SK-N-SH (cell line): ENCODE results near the gene CHD5. TPM values are rescaled to one million over a fixed set of nuclear protein-coding genes. Genes with fewer than 3 reads are reported as not detected.

Source experiments
- CTCF ChIA-PET: fragments of 300-600, 350-600 bp; formaldehyde crosslinking; extraction: SDS; loops from one replicate; lab custom pipeline; 2021; lab: Yijun Ruan, JAX
- POLR2A ChIA-PET: fragments of 350-600 bp; sonication (Branson Sonifier 250); formaldehyde crosslinking; extraction: SDS; loops from one replicate; lab custom pipeline; 2020; ENCODE audit warnings: antibody characterized with exemption, inconsistent platforms; lab: Yijun Ruan, JAX
- DNase-seq: peaks from one replicate; pipeline ENCODE4 v3.0.0; 2012
- H2AFZ ChIP-seq: fragments of 200-600 bp; sonication (generic); 2 replicates; pipeline ENCODE4 v1.8.1; 2016; ENCODE audit warnings: antibody characterized with exemption, mild to moderate bottlenecking, low read depth
- H3F3A ChIP-seq: fragments of 200-600 bp; sonication (generic); replicated peaks from 2 replicates; pipeline ENCODE3; 2016; ENCODE audit warnings: antibody characterized with exemption, mild to moderate bottlenecking; ENCODE audit not compliant: insufficient read depth
- H3K27ac ChIP-seq, 2 experiments: fragments of 200-500 bp in 1 of 2; fragments of 200-600 bp in 1 of 2; sonication (Bioruptor generic) in 1 of 2; sonication (generic), shearing (Covaris generic) in 1 of 2; 2 replicates each; pipeline versions ENCODE4 v1.5.1 to v1.6.1; 2014 to 2016; ENCODE audit warnings: low read depth in 2 of 2, inconsistent platforms in 1 of 2, low read length in 1 of 2, mild to moderate bottlenecking in 1 of 2, mixed read lengths in 1 of 2
- H3K27me3 ChIP-seq: fragments of 200-600 bp; sonication (generic), shearing (Covaris generic); 2 replicates; pipeline ENCODE4 v1.6.1; 2016; ENCODE audit warnings: mixed run types; ENCODE audit not compliant: insufficient read depth
- H3K36me3 ChIP-seq, 2 experiments: fragments of 200-500 bp in 1 of 2; fragments of 200-600 bp in 1 of 2; sonication (Bioruptor generic) in 1 of 2; sonication (generic) in 1 of 2; replicated peaks in 1 of 2; 2 replicates each; pipeline versions ENCODE3 to v1.5.1; 2014 to 2016; ENCODE audit warnings: low read length in 1 of 2, mild to moderate bottlenecking in 1 of 2; ENCODE audit not compliant: insufficient read depth in 2 of 2, control insufficient read depth in 1 of 2
- H3K4me1 ChIP-seq, 2 experiments: fragments of 200-500 bp in 1 of 2; fragments of 200-600 bp in 1 of 2; sonication (Bioruptor generic) in 1 of 2; sonication (generic), shearing (Covaris generic) in 1 of 2; 2 replicates each; pipeline versions ENCODE4 v1.5.1 to v1.6.1; 2014 to 2016; ENCODE audit warnings: low read depth in 1 of 2, low read length in 1 of 2, mixed run types in 1 of 2; ENCODE audit not compliant: insufficient read depth in 2 of 2, control insufficient read depth in 1 of 2
- H3K4me2 ChIP-seq: fragments of 200-600 bp; sonication (generic), shearing (Covaris generic); 2 replicates; pipeline ENCODE4 v1.6.1; 2017; ENCODE audit warnings: mixed run types
- H3K4me3 ChIP-seq, 2 experiments: fragments of 200-500 bp in 1 of 2; fragments of 200-600 bp in 1 of 2; sonication (Bioruptor generic) in 1 of 2; sonication (generic), shearing (Covaris generic) in 1 of 2; 2 replicates each; pipeline versions ENCODE4 v1.5.1 to v1.8.1; 2014 to 2016; ENCODE audit warnings: low read depth in 2 of 2, inconsistent platforms in 1 of 2, low read length in 1 of 2, mild to moderate bottlenecking in 1 of 2, mixed read lengths in 1 of 2, moderate library complexity in 1 of 2
- H3K79me2 ChIP-seq: fragments of 200-600 bp; sonication (generic); 2 replicates; pipeline ENCODE4 v1.8.1; 2017; ENCODE audit warnings: mild to moderate bottlenecking; ENCODE audit not compliant: insufficient read depth
- H3K9ac ChIP-seq: fragments of 200-600 bp; sonication (generic); 2 replicates; pipeline ENCODE4 v1.6.1; 2017; ENCODE audit warnings: mixed run types
- H3K9me2 ChIP-seq: fragments of 200-600 bp; sonication (generic); 2 replicates; pipeline ENCODE4 v1.6.1; 2017; ENCODE audit warnings: mixed run types
- H3K9me3 ChIP-seq: fragments of 200-600 bp; sonication (generic); 2 replicates; pipeline ENCODE4 v1.6.1; 2017; ENCODE audit warnings: mixed run types, mild to moderate bottlenecking, moderate library complexity
- H4K20me1 ChIP-seq: fragments of 200-600 bp; sonication (generic); 2 replicates; pipeline ENCODE4 v1.6.1; 2017; ENCODE audit warnings: mild to moderate bottlenecking, mixed run types; ENCODE audit not compliant: insufficient read depth
- ELF1 ChIP-seq: IDR thresholded peaks from 2 replicates; pipeline ENCODE4 v1.4.0; 2012
- EP300 ChIP-seq, 2 experiments: IDR thresholded peaks; 2 replicates each; pipeline versions ENCODE4 v1.4.0 to v1.6.1; 2012; ENCODE audit warnings: borderline replicate concordance in 1 of 2, low read depth in 1 of 2, low read length in 1 of 2
- FOXM1 ChIP-seq: IDR thresholded peaks from 2 replicates; pipeline ENCODE4 v1.4.0; 2012; ENCODE audit warnings: low read depth, mild to moderate bottlenecking
- MAX ChIP-seq: IDR thresholded peaks from 2 replicates; pipeline ENCODE4 v1.4.0; 2012; ENCODE audit warnings: low read depth
- RCOR1 ChIP-seq: fragments of 150-350 bp; IDR thresholded peaks from 2 replicates; pipeline ENCODE4 v1.6.1; 2017; ENCODE audit warnings: antibody characterized with exemption, low read length
- RFX5 ChIP-seq: IDR thresholded peaks from 2 replicates; pipeline ENCODE4 v1.6.1; 2012; ENCODE audit warnings: mild to moderate bottlenecking, improper control_type of control experiment, low read length
- RXRA ChIP-seq: IDR thresholded peaks from 2 replicates; pipeline ENCODE4 v1.4.0; 2012; ENCODE audit warnings: low read depth, mild to moderate bottlenecking, borderline replicate concordance
- SMC3 ChIP-seq: IDR thresholded peaks from 2 replicates; pipeline ENCODE4 v1.6.1; 2012; ENCODE audit warnings: low read depth, low read length, improper control_type of control experiment
- TCF12 ChIP-seq: IDR thresholded peaks from 2 replicates; pipeline ENCODE4 v1.4.0; 2012
- TEAD4 ChIP-seq: IDR thresholded peaks from 2 replicates; pipeline ENCODE4 v1.4.0; 2012; ENCODE audit warnings: mild to moderate bottlenecking, borderline replicate concordance; ENCODE audit not compliant: insufficient read depth
- YY1 ChIP-seq: IDR thresholded peaks from 2 replicates; pipeline ENCODE4 v1.4.0; 2012; ENCODE audit warnings: low read depth, mild to moderate bottlenecking
- WGBS: methylation state at CpG from one replicate; pipeline ENCODE4 v1.1.6; 2017; ENCODE audit warnings: low lambda C conversion rate; 5-methylcytosine and 5-hydroxymethylcytosine counted together
- polyA plus RNA-seq, 3 experiments: library from polyadenylated mRNA; depleted of rRNA; stranded (reverse); fragments of >200 nt; gene quantifications; 2 replicates each; pipeline ENCODE4 v1.2.3, GENCODE V29; 2012
- TF ChIP-seq, protein P1 (sequence below): IDR thresholded peaks from 2 replicates; pipeline ENCODE4 v1.6.1; 2012; ENCODE audit warnings: mild to moderate bottlenecking, low read depth, low read length, moderate library complexity
- TF ChIP-seq, protein P2 (sequence below): fragments of 150-350 bp; IDR thresholded peaks from 2 replicates; pipeline ENCODE4 v1.6.1; 2016; ENCODE audit warnings: mild to moderate bottlenecking, low read depth, low read length
- TF ChIP-seq, protein P3 (sequence below): IDR thresholded peaks from 2 replicates; pipeline ENCODE4 v1.4.0; 2012; ENCODE audit warnings: low read depth, borderline replicate concordance

The CHD5 gene
- polyA plus RNA-seq, 1 of the 3 experiments (the other 2 are of a cell fraction): 0.26 TPM

DNA sequence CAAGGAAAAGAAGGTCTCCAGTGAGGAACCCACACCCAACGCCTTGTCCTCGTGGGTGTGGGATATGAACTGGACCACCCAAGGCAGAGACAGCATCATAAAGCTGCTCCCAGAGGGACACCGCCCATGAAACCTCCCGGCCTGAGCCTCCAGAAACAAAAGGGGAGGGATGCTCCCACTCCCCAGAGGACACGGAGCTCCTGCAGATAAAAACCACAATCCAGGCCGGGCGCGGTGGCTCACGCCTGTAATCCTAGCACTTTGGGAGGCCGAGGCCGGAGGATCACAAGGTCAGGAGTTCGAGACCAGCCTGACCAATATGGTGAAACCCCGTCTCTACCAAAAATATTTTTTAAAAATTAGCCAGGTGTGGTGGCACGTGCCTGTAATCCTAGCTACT lies 66.4 kb downstream of the CHD5 start:
- WGBS: 74% methylated on average over 7 of the region's 14 CpGs
- no peaks in the 10 kb centered on the region for H4K20me1 ChIP-seq
- no peaks in the 10 kb centered on the region for H3F3A ChIP-seq
- H3K36me3 ChIP-seq: no peaks in the 10 kb centered on the region
- TF ChIP-seq YY1 (no peak), RXRA (no peak), TEAD4 (no peak), ELF1 (no peak), FOXM1 (no peak), EP300 (IDR thresholded peaks at IDR 0.05; ENCODE audit: borderline replicate concordance in 1 of 2, low read depth in 1 of 2, low read length in 1 of 2) (no peak), RFX5 (no peak), MAX (no peak), RCOR1 (no peak), SMC3 (no peak), TCF12 (no peak)
- TF ChIP-seq, protein P1, sequence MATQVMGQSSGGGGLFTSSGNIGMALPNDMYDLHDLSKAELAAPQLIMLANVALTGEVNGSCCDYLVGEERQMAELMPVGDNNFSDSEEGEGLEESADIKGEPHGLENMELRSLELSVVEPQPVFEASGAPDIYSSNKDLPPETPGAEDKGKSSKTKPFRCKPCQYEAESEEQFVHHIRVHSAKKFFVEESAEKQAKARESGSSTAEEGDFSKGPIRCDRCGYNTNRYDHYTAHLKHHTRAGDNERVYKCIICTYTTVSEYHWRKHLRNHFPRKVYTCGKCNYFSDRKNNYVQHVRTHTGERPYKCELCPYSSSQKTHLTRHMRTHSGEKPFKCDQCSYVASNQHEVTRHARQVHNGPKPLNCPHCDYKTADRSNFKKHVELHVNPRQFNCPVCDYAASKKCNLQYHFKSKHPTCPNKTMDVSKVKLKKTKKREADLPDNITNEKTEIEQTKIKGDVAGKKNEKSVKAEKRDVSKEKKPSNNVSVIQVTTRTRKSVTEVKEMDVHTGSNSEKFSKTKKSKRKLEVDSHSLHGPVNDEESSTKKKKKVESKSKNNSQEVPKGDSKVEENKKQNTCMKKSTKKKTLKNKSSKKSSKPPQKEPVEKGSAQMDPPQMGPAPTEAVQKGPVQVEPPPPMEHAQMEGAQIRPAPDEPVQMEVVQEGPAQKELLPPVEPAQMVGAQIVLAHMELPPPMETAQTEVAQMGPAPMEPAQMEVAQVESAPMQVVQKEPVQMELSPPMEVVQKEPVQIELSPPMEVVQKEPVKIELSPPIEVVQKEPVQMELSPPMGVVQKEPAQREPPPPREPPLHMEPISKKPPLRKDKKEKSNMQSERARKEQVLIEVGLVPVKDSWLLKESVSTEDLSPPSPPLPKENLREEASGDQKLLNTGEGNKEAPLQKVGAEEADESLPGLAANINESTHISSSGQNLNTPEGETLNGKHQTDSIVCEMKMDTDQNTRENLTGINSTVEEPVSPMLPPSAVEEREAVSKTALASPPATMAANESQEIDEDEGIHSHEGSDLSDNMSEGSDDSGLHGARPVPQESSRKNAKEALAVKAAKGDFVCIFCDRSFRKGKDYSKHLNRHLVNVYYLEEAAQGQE: no peak
- TF ChIP-seq, protein P2, sequence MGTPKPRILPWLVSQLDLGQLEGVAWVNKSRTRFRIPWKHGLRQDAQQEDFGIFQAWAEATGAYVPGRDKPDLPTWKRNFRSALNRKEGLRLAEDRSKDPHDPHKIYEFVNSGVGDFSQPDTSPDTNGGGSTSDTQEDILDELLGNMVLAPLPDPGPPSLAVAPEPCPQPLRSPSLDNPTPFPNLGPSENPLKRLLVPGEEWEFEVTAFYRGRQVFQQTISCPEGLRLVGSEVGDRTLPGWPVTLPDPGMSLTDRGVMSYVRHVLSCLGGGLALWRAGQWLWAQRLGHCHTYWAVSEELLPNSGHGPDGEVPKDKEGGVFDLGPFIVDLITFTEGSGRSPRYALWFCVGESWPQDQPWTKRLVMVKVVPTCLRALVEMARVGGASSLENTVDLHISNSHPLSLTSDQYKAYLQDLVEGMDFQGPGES: no peak
- TF ChIP-seq, protein P3, sequence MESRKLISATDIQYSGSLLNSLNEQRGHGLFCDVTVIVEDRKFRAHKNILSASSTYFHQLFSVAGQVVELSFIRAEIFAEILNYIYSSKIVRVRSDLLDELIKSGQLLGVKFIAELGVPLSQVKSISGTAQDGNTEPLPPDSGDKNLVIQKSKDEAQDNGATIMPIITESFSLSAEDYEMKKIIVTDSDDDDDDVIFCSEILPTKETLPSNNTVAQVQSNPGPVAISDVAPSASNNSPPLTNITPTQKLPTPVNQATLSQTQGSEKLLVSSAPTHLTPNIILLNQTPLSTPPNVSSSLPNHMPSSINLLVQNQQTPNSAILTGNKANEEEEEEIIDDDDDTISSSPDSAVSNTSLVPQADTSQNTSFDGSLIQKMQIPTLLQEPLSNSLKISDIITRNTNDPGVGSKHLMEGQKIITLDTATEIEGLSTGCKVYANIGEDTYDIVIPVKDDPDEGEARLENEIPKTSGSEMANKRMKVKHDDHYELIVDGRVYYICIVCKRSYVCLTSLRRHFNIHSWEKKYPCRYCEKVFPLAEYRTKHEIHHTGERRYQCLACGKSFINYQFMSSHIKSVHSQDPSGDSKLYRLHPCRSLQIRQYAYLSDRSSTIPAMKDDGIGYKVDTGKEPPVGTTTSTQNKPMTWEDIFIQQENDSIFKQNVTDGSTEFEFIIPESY: no peak
- no peaks in the 10 kb centered on the region for H3K9me2 ChIP-seq
- POLR2A ChIA-PET: interaction anchor here (1.0 kb wide), 1 partner anchor 60 kb away, joined by 3 read pairs; no protein-coding TSS in a partner anchor
- H3K27ac ChIP-seq: no peak overlapping the region
- DNase-seq: no peak
- no peaks in the 10 kb centered on the region for H3K27me3 ChIP-seq
- peaks cover 0 to 11% of the 10 kb centered on the region in 2 experiments; a peak in 1 of 4 replicates for H3K4me1 ChIP-seq
- CTCF ChIA-PET: interaction anchor here (0.8 to 5.6 kb wide), 8 partner anchors 13 to 131 kb away, joined by 3 to 57 read pairs (median 4); partner anchors contain the start of gene CHD5
- H3K9ac ChIP-seq: no peak overlapping the region
- H3K4me3 ChIP-seq: no peak overlapping the region
- H2AFZ ChIP-seq: no peak overlapping the region
- no peaks in the 10 kb centered on the region for H3K79me2 ChIP-seq
- H3K4me2 ChIP-seq: no peak overlapping the region
- no peaks in the 10 kb centered on the region for H3K9me3 ChIP-seq
